AG08395 (cell line): ENCODE results near the gene UNCX.
"Not testable (repeated sequence)": the region's sequence is repeated elsewhere in the genome, so short reads cannot be mapped to it uniquely, and the experiment has no call there.

Experiments
- DNase-seq: peaks from one replicate; pipeline ENCODE4 v3.0.0; 2012; ENCODE audit warnings: mixed read lengths, low spot score

Gene UNCX

GRCh38 chr7:1278543-1278942 is 45.9 kb downstream of the UNCX start:
- DNase-seq = no peak

- DNase-seq = no peak
Observed at GRCh38 chr7:1279041-1279440, 46.4 kb downstream of the UNCX start.

GRCh38 chr7:1279895-1280294 is 47.2 kb downstream of the UNCX start:
- not testable (repeated sequence) for DNase-seq

- DNase-seq = no peak
Observed at GRCh38 chr7:1281068-1281467, 48.4 kb downstream of the UNCX start.

GRCh38 chr7:1282679-1283078 is 50.0 kb downstream of the UNCX start:
- no peak for DNase-seq

- DNase-seq = no peak
Observed at GRCh38 chr7:1283337-1283736, 50.7 kb downstream of the UNCX start.

GRCh38 chr7:1283941-1284742 is 51.5 kb downstream of the UNCX start:
- DNase-seq = no peak

GRCh38 chr7:1284743-1285458 is 52.2 kb downstream of the UNCX start:
- DNase-seq = no peak

- no peak for DNase-seq
Observed at GRCh38 chr7:1285556-1286301, 53.1 kb downstream of the UNCX start.
